GM18502 (cell line): Measurements from ENCODE around the gene NKX6-1.

Experiments
- ATAC-seq: cut with Tn5 transposase; IDR thresholded peaks from one replicate; pipeline ENCODE4 v1.9.1; 2021; ENCODE audit warnings: mild to moderate bottlenecking; ENCODE audit not compliant: unreplicated experiment, poor library complexity

The NKX6-1 gene

GRCh38 chr4:84481077-84481859 lies 17.8 kb downstream of the NKX6-1 start:
- no peak for ATAC-seq

- ATAC-seq, result no peak
Observed at GRCh38 chr4:84480082-84480481, 19.0 kb downstream of the NKX6-1 start.

- ATAC-seq, result no peak
Observed at GRCh38 chr4:84479663-84480062, 19.4 kb downstream of the NKX6-1 start.

- no peak for ATAC-seq
Observed at GRCh38 chr4:84477738-84478137, 21.4 kb downstream of the NKX6-1 start.

- ATAC-seq, result no peak
Observed at GRCh38 chr4:84474107-84474506, 25.0 kb downstream of the NKX6-1 start.

GRCh38 chr4:84472154-84472553 lies 26.9 kb downstream of the NKX6-1 start:
- ATAC-seq, result no peak

GRCh38 chr4:84470204-84470785 lies 28.8 kb downstream of the NKX6-1 start:
- no peak for ATAC-seq

GRCh38 chr4:84467601-84468000 lies 31.5 kb downstream of the NKX6-1 start:
- no peak for ATAC-seq

- ATAC-seq, result no peak
Observed at GRCh38 chr4:84459783-84460182, 39.3 kb downstream of the NKX6-1 start.

GRCh38 chr4:84456157-84456556 lies 42.9 kb downstream of the NKX6-1 start:
- ATAC-seq, result no peak

GRCh38 chr4:84455697-84456096 lies 43.4 kb downstream of the NKX6-1 start:
- no peak for ATAC-seq

GRCh38 chr4:84451546-84451945 lies 47.5 kb downstream of the NKX6-1 start:
- ATAC-seq, result no peak

- no peak for ATAC-seq
Observed at GRCh38 chr4:84443523-84443922, 55.6 kb downstream of the NKX6-1 start.

GRCh38 chr4:84442778-84443177 lies 56.3 kb downstream of the NKX6-1 start:
- no peak for ATAC-seq
